Central memory CD8-positive, alpha-beta T cell (primary cell): ENCODE results near the gene MFSD6.

Source experiments
- ATAC-seq: fragments of 150-1000 bp; cut with Tn5 transposase; replicated peaks from 2 replicates; pipeline ENCODE4 v1.10.0; 2022; ENCODE audit warnings: mild to moderate bottlenecking, moderate FRiP score, moderate number of reproducible peaks; ENCODE audit not compliant: poor library complexity, severe bottlenecking; ENCODE audit errors: extremely low read depth
- DNase-seq, 2 donors: peaks; one replicate each; pipeline ENCODE4 v3.0.0; 2021; ENCODE audit warnings: low spot score in 2 of 2
- H3K27ac Mint-ChIP-seq: one replicate; pipeline ENCODE4 v1.8.0; 2022; ENCODE audit warnings: low read depth, mild to moderate bottlenecking, moderate library complexity, mixed read lengths
- H3K27me3 Mint-ChIP-seq: one replicate; pipeline ENCODE4 v1.8.0; 2022; ENCODE audit warnings: mixed read lengths
- H3K36me3 Mint-ChIP-seq: one replicate; pipeline ENCODE4 v1.8.0; 2022; ENCODE audit warnings: mild to moderate bottlenecking, moderate library complexity, mixed read lengths; ENCODE audit not compliant: insufficient read depth
- H3K4me1 Mint-ChIP-seq: one replicate; pipeline ENCODE4 v1.8.0; 2022; ENCODE audit warnings: mixed read lengths
- H3K4me3 Mint-ChIP-seq: one replicate; pipeline ENCODE4 v1.8.0; 2022; ENCODE audit warnings: mild to moderate bottlenecking, moderate library complexity, mixed read lengths
- H3K9me3 Mint-ChIP-seq: one replicate; pipeline ENCODE4 v1.8.0; 2022; ENCODE audit warnings: mixed read lengths

Gene MFSD6

DNA sequence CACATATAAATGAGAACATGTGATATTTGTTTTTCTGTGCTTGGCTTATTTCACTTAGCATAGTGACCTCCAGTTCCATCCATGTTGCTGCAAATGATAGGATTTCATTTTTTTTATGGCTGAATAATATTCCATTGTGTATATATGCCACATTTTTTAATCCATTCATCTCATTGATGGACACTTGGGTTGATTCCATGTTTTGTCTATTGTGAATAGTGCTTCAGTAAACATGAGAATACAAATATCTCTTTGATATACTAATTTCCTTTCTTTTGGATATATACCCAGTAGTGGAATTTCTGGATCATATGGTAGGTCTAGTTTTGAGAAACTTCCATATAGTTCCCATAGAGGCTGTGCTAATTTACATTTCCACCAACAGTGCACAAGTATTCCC is 130.0 kb downstream of the MFSD6 start:
- no peaks in the 10 kb centered on the region for H3K27me3 Mint-ChIP-seq
- H3K4me3 Mint-ChIP-seq: no peak overlapping the region
- H3K4me1 Mint-ChIP-seq: peaks cover 25% of the 10 kb centered on the region
- peaks cover 32% of the 10 kb centered on the region for H3K9me3 Mint-ChIP-seq
- peaks cover 12% of the 10 kb centered on the region for H3K36me3 Mint-ChIP-seq
- peak overlapping the region; percentile 22 for H3K27ac Mint-ChIP-seq
- no peak for DNase-seq
- ATAC-seq: no peak

DNA sequence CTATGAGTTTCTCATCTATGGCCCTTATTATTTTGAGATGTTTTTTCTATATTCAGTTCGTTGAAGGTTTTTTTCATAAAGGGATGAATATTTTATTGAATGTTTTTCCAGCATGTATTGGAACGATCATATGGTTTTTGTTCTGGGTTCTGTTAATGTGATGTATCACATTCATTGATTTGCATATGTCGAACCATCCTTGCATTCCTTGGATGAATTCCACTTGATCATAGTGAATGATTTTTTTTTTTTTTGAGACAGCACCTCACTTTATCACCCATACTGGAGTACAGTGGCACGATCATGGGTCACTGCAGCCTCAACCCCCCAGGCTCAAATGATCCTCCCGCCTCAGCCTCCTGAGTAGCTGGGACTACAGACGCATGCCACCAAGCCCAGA is 131.9 kb downstream of the MFSD6 start:
- Mint-ChIP-seq H3K9me3 (peaks cover 32% of the 10 kb centered on the region), H3K36me3 (peaks cover 4% of the 10 kb centered on the region), H3K27ac (no peak overlapping the region), H3K4me3 (no peak overlapping the region), H3K27me3 (no peaks in the 10 kb centered on the region), H3K4me1 (peaks cover 17% of the 10 kb centered on the region)
- no peak for DNase-seq
- ATAC-seq: no peak

DNA sequence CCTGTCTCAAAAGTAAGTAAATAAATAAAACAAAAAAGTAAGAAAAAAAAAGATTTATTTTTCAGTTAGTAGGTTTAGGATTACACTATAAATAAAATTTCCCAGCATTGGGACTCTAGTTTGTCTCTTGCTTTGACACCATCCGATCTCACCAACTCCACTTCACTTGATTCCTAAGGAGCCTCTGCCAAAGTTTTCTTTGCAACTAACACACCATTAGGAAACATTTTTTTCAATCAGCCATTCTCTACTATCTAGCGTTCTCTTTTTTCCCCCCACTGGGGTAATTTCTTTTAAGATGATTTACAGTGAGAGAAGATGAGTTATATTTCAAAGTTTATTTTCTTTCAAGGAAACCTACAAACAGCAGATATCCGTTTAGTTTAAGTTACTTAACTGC is 136.9 kb downstream of the MFSD6 start:
- Mint-ChIP-seq H3K4me3 (no peak overlapping the region), H3K36me3 (no peaks in the 10 kb centered on the region), H3K27ac (peak overlapping the region; percentile 5), H3K9me3 (peaks cover 26% of the 10 kb centered on the region), H3K27me3 (no peaks in the 10 kb centered on the region), H3K4me1 (peaks cover 5% of the 10 kb centered on the region)
- no peak for ATAC-seq
- DNase-seq: no peak

DNA sequence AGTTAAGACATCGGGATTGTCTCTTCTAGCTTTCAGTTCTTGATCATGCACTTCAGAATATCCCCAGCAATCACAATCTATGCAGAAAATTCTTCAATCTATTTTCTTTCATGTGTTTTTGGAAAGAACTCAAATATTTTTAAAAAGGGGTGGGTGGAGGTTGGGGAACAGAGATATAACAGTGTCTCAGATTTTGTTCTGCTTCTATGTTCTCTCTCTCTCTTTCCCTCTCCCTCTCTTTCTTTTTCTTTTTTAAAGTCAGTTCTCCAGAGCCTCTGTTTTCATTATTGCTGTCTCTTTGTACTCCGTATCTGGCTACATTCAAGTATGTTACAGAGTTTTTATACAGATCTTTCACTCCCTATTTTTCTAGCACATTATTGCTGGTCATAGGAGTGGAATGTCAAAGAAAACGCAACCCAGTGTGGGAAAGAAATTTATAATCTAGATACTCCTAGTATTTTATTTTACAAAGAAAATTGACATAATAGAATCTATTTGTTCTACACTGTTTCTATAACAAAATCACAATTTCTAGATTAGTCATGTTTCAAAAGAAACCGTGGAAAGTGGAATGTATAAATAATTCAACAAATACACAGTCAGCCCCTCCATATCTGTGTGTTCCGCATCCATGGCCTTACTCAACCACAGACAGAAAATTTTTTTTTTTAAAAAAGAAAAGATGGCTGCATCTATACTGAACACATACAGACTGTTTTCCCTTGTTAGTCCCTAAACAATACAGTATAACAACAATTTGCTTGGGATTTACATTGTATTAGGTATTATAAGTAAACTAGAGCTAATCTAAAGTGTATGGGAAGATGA is 137.6 kb downstream of the MFSD6 start:
- Mint-ChIP-seq H3K4me1 (peaks cover 5% of the 10 kb centered on the region), H3K36me3 (no peaks in the 10 kb centered on the region), H3K27ac (peak overlapping the region; percentile 5), H3K4me3 (no peak overlapping the region), H3K27me3 (no peaks in the 10 kb centered on the region), H3K9me3 (peaks cover 20% of the 10 kb centered on the region)
- no peak for DNase-seq
- ATAC-seq: no peak

DNA sequence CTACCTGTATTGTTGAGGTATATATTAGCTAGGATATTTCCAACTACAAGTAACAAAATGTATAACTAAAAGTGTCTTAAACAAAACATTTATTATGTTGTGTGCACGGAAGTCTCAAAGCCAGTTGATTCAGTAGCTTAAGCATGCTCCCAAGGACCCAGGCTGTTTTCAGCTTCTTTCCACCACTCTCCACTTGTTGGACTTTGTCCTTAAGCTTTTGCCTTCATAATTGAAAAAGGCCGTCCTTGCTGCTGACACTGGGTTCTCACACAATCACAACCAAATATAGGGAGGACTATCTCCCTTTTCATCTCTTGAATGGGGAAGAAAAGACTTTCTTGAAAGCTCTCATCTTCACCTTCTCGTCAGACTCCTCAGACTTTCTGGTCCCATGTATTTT is 138.6 kb downstream of the MFSD6 start:
- H3K27me3 Mint-ChIP-seq: no peaks in the 10 kb centered on the region
- no peaks in the 10 kb centered on the region for H3K36me3 Mint-ChIP-seq
- no peak for ATAC-seq
- DNase-seq: no peak
- H3K4me3 Mint-ChIP-seq: no peak overlapping the region
- peaks cover 12% of the 10 kb centered on the region for H3K9me3 Mint-ChIP-seq
- peaks cover 8% of the 10 kb centered on the region for H3K4me1 Mint-ChIP-seq
- no peak overlapping the region for H3K27ac Mint-ChIP-seq

DNA sequence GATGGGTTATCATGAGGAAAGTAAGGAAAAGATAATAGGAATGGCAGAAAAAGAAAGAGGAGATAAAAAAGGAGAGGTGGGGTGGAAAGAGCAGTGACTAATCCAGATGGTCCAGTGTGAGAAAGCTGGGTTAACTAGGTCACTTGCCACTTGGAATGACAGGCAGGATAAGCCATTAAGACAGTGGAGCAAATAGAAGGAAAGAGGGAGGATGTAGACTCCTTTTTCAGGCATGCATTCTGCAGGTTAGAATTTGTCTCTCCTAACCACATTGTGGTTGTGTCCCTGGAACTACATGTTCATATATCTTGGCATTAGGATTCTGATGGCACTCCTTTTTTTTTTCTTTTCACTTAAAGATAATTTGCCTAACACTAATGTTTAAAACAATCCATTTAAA is 139.7 kb downstream of the MFSD6 start:
- Mint-ChIP-seq H3K9me3 (peaks cover under 1% of the 10 kb centered on the region), H3K4me1 (peaks cover 14% of the 10 kb centered on the region), H3K36me3 (peaks cover 4% of the 10 kb centered on the region), H3K27me3 (no peaks in the 10 kb centered on the region), H3K27ac (no peak overlapping the region), H3K4me3 (no peak overlapping the region)
- ATAC-seq (no peak), DNase-seq (no peak)

DNA sequence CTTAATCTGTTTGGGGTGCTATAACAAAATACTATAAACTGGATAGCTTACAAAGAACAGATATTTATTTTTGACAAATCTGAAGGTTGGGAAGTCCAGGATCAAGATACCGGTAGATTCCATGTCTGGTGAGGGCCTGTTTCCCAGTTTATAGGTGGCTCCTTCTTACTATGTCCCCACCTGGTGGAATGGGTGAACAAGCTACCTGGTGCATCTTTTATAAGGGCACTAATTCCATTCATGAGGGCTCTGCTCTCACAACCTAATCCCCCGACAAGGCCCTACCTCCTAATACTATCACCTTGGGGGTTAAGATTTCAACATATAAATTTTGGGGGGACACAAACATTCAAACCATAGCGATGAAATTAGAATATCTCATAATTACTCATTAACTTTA is 142.0 kb downstream of the MFSD6 start:
- Mint-ChIP-seq H3K36me3 (peaks cover 4% of the 10 kb centered on the region), H3K27me3 (no peaks in the 10 kb centered on the region)

More for the DNA sequence above, 142.0 kb downstream of the MFSD6 start:
- Mint-ChIP-seq H3K9me3 (no peaks in the 10 kb centered on the region), H3K27ac (no peak overlapping the region), H3K4me3 (no peak overlapping the region), H3K4me1 (peaks cover 11% of the 10 kb centered on the region)
- DNase-seq (no peak), ATAC-seq (no peak)
